GM12874 (cell line): ENCODE data around the gene ZBTB46.
A peak's percentile ranks its signal among the peaks of the same experiment; 100 is the strongest.

Experiments used
- TF ChIP-seq, protein P1 (sequence below): IDR thresholded peaks from 2 replicates; pipeline ENCODE4 v1.5.1; 2011; ENCODE audit warnings: low read depth, mild to moderate bottlenecking, control low read depth, low read length, moderate library complexity; ENCODE audit not compliant: insufficient read depth

ZBTB46 gene

DNA sequence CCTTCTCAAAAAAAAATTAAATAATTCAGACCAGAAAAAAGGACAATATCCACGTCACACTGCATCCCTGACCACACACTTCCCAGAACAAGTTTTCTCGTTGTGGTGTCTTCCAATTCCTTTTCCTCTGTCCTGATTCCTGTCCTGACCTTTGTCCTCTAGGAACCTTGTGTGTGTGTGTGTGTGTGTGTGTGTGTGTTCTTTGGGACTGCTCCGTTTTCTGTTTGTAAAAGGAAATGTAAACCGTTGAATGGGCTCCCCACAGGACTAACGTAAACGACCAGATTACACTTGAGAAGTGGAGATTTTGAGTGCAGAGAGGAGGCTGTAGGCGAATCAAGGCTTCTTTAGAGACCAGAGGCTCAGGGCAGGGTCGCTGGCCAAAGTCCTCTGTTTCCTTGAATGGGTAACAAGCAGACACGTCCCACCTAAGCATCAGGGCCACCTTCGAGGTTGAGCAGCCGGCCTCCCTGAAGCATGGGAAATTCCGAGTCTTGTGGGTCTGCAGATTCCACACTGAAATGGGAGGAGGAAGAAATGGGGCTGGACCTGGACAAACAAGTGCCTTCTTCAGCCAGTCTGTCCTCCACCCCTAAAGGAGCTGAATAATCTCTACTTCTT is 7.3 kb downstream of the ZBTB46 start:
- TF ChIP-seq, protein P1, sequence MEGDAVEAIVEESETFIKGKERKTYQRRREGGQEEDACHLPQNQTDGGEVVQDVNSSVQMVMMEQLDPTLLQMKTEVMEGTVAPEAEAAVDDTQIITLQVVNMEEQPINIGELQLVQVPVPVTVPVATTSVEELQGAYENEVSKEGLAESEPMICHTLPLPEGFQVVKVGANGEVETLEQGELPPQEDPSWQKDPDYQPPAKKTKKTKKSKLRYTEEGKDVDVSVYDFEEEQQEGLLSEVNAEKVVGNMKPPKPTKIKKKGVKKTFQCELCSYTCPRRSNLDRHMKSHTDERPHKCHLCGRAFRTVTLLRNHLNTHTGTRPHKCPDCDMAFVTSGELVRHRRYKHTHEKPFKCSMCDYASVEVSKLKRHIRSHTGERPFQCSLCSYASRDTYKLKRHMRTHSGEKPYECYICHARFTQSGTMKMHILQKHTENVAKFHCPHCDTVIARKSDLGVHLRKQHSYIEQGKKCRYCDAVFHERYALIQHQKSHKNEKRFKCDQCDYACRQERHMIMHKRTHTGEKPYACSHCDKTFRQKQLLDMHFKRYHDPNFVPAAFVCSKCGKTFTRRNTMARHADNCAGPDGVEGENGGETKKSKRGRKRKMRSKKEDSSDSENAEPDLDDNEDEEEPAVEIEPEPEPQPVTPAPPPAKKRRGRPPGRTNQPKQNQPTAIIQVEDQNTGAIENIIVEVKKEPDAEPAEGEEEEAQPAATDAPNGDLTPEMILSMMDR: no peak

DNA sequence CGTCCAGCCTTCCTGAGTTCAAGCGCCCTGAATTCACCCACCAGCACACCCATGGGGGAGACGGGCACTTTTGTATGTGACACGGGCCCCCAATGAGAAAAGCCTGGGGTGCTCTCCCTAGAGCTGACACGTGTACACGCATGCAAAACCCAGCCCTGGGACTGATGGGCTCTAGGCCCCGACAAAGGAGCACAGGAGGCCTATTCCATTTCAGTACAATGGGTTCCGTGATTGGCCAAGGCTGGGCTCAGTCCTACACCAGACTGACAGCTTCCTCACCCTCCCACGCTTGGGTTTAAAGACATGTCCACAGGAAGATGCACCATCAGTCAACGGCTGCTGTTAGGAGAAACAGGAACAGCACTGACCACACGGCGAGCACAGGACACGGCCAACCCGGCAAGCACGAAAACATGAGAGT is 8.8 kb downstream of the ZBTB46 start:
- TF ChIP-seq, protein P1: no peak

DNA sequence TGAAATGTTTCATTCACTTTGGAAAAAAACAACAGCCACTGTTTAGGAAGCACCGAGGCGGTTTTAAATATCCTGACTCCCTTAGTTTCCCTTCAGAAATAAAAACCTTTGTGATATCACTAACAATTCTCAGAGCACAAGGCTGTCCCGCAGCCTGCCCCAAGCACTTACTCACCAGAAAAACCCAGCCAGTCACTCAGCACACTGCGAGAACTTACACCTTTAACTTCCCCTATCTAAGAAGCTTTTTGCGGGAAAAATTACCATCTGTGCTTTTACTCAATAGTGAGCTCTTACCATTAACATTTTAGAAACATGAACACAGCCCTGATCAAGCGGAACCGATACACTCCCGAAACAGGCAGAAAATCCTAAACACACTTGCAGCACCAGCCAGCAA is 9.3 kb downstream of the ZBTB46 start:
- TF ChIP-seq, protein P1: no peak

DNA sequence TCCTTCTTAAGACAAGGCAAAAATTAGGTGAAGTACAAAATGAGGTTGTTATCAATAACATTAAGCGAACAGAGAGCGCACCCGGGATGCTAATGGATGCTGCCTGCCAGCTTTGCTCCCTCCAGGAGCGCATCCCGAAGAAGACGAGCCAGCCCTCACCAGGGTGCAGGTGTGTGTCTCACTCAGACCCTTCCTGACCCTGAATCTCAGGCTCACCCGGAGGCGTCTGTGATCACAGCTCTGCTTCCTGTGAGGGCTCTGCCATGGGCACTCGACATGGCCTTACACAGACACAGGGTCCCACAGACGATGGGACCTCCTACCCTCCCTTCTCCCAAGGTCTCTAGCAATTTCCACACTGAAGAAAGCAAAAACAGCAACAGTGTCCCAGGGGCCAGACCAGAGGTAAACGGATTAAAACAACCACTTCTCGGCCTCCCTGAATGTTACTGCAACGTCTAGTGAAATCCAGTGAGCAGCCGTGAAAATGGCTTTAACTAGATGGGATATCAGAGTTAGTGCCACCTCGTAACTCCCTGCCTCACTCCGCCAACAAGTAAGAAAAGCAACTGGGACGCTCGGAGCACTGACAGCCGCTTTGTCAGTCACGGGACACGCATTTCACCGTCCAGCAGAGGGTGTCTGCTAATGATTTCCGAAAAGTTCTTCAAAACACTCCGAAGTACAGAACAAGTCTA is 11.7 kb downstream of the ZBTB46 start:
- TF ChIP-seq, protein P1: 0 out of 2 replicates have a peak, but pooled peaks have one; percentile 11

DNA sequence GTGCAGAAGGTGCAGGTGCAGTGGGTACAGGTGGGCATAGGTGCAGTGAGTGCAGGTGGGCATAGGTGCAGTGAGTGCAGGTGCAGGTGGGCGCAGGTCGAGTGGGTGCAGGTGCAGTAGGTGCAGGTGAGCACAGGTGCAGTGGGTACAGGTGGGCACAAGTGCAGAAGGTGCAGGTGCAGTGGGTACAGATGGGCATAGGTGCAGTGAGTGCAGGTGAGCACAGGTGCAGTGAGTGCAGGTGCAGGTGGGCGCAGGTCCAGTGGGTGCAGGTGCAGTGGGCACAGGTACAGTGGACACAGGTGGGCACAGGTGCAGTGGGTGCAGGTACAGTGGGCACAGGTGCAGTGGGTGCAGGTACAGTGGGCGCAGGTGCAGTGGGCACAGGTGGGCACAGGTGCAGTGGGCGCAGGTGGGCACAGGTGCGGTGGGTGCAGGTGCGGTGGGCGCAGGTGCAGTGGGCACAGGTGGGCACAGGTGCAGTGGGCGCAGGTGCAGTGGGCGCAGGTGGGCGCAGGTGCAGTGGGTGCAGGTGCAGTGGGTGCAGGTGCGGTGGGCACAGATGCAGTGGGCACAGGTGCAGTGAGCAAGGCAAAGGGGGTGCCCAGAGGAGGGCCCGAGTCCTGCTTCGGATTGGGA is 15.3 kb downstream of the ZBTB46 start:
- TF ChIP-seq, protein P1: no peak

DNA sequence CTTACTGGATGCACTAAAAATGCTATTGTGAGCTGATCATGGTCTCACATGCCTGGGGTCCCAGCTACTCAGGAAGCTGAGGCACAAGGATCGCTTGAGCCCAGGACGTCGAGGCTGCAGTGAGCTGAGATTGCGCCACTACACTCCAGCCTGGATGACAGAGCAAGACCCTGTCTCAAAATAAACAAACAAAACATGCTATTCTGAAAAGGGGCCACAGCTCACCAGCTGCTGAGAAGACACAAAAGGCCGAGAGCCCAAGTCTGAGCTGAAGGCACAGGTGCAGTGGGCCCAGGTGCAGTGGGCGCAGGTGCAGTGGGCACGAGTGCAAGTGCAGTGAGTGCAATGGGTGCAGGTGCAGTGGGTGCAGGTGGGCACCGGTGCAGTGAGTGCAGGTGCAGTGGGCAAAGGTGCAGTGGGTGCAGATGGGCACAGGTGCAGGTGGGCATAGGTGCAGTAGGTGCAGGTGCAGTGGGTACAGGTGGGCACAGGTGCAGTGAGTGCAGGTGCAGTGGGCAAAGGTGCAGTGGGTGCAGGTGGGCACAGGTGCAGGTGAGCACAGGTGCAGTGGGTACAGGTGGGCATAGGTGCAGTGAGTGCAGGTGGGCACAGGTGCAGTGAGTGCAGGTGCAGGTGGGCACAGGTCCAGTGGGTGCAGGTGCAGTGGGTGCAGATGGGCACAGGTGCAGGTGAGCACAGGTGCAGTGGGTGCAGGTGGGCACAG is 16.0 kb downstream of the ZBTB46 start:
- TF ChIP-seq, protein P1: no peak

DNA sequence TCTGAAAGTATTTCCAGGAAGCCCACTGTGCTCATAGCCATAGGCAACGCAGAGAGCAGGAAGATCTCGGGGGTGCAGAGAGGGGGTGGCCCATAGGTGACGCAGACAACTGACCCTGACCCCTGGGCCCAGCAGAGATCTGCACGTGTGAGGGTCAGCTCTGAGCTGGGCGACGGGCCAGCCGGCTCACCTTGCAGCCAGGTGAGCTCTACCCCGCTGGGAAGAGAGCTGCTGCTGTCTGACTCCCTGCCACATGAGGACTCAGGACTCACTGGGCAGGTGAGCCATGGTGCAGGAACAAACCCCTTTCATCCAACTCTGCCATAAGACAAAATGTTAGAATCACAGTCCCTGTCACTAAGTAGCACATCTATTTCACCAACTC is 19.6 kb downstream of the ZBTB46 start:
- TF ChIP-seq, protein P1: no peak
